Stomach (tissue), 4 donors: ENCODE results near the gene APLP1.

Experiments used
- EP300 ChIP-seq: sonication (generic); formaldehyde crosslinking; IDR thresholded peaks from one replicate; pipeline ENCODE4 v1.6.1; 2017; ENCODE audit warnings: antibody characterized with exemption
- POLR2A ChIP-seq, 4 donors: fragments of 450-650 bp; IDR thresholded peaks; one replicate each; pipeline ENCODE4 v1.6.1; 2016; ENCODE audit warnings: antibody characterized with exemption in 4 of 4, control low read depth in 2 of 4, mild to moderate bottlenecking in 1 of 4, moderate library complexity in 1 of 4
- TF ChIP-seq, protein P1 (sequence below), 7 experiments: fragments of 450-650 bp in 4 of 7; fragments of 200-600 bp in 3 of 7; sonication (generic) in 3 of 7; IDR thresholded peaks; one replicate each; pipeline ENCODE4 v1.5.1; 2016 to 2019; ENCODE audit warnings: antibody characterized with exemption in 7 of 7, control low read depth in 2 of 7, mild to moderate bottlenecking in 1 of 7

DNA sequence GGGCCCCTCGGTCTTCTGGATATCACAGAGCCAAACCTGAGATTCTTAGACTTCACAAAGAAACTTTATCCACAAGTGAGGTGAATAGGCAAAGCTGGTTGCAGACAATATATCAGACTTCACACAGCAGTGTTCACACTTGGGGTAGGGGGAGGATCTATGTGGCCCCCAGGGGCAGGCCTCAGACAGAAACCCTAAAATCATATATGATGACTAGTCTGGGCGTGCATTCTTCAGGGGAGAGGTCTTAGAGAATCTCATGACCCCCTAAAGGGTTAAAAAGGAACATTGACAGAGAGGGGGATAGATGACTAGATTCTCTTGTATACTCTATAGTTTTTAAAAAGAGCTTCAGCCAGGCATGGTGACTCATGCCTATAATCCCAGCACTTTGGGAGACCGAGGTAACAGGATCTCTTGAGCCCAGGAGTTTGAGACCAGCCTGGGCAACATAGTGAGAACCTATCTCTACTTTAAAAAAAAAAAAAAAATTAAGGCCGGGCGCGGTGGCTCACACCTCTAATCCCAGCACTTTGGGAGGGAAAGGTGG, 36.9 kb downstream of the APLP1 start:
- TF ChIP-seq, protein P1, sequence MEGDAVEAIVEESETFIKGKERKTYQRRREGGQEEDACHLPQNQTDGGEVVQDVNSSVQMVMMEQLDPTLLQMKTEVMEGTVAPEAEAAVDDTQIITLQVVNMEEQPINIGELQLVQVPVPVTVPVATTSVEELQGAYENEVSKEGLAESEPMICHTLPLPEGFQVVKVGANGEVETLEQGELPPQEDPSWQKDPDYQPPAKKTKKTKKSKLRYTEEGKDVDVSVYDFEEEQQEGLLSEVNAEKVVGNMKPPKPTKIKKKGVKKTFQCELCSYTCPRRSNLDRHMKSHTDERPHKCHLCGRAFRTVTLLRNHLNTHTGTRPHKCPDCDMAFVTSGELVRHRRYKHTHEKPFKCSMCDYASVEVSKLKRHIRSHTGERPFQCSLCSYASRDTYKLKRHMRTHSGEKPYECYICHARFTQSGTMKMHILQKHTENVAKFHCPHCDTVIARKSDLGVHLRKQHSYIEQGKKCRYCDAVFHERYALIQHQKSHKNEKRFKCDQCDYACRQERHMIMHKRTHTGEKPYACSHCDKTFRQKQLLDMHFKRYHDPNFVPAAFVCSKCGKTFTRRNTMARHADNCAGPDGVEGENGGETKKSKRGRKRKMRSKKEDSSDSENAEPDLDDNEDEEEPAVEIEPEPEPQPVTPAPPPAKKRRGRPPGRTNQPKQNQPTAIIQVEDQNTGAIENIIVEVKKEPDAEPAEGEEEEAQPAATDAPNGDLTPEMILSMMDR (IDR thresholded peaks at IDR 0.05): no peak
- TF ChIP-seq POLR2A (IDR thresholded peaks at IDR 0.05) (no peak), EP300 (no peak)
